HepG2 (cell line): ENCODE measurements around the gene TXNRD2. TPM values are rescaled to one million over a fixed set of nuclear protein-coding genes. Genes with fewer than 3 reads are reported as not detected.

ENCODE experiments used
- GLI4 ChIP-seq: sonication (generic); formaldehyde crosslinking; IDR thresholded peaks from 2 replicates; pipeline ENCODE4 v1.5.1; 2020; ENCODE audit warnings: missing genetic modification reagents, mild to moderate bottlenecking, moderate library complexity, borderline replicate concordance
- GTF3A ChIP-seq: sonication (generic); formaldehyde crosslinking; conservative IDR thresholded peaks from 2 replicates; pipeline ENCODE4 v1.4.0; 2020; ENCODE audit warnings: mild to moderate bottlenecking, missing genetic modification reagents
- HES4 ChIP-seq: sonication (generic); formaldehyde crosslinking; IDR thresholded peaks from 2 replicates; pipeline ENCODE4 v1.9.0; 2021; ENCODE audit warnings: mild to moderate bottlenecking, missing genetic modification reagents, borderline replicate concordance
- HOXA3 ChIP-seq: sonication (generic); formaldehyde crosslinking; IDR thresholded peaks from 2 replicates; pipeline ENCODE4 v1.5.0; 2020; ENCODE audit warnings: missing genetic modification reagents
- KMT2B ChIP-seq: IDR thresholded peaks from 2 replicates; pipeline ENCODE4 v1.6.1; 2016; ENCODE audit warnings: missing genetic modification reagents, missing compliant biosample characterization
- MTA1 ChIP-seq: sonication (generic); formaldehyde crosslinking; IDR thresholded peaks from 2 replicates; pipeline ENCODE4 v1.4.0; 2020; ENCODE audit warnings: missing genetic modification reagents, mild to moderate bottlenecking, borderline replicate concordance
- NCOA2 ChIP-seq: sonication (generic); formaldehyde crosslinking; IDR thresholded peaks from 2 replicates; pipeline ENCODE4 v1.8.0; 2022; ENCODE audit warnings: inconsistent platforms
- NFRKB ChIP-seq: fragments of 450-650 bp; IDR thresholded peaks from 2 replicates; pipeline ENCODE4 v1.6.1; 2017
- NR1H2 ChIP-seq: sonication (generic); formaldehyde crosslinking; IDR thresholded peaks from 2 replicates; pipeline ENCODE4 v1.8.1; 2022; ENCODE audit warnings: low read depth, missing genetic modification reagents, borderline replicate concordance
- RBM22 ChIP-seq: fragments of 200-400 bp; formaldehyde crosslinking; optimal IDR thresholded peaks from 2 replicates; pipeline ENCODE3; 2017; ENCODE audit warnings: mild to moderate bottlenecking, low read length, moderate library complexity
- RNF2 ChIP-seq: fragments of 450-650 bp; conservative IDR thresholded peaks from 2 replicates; pipeline ENCODE4 v1.6.1; 2016; ENCODE audit warnings: low read depth
- SALL1 ChIP-seq: sonication (generic); formaldehyde crosslinking; IDR thresholded peaks from 2 replicates; pipeline ENCODE4 v1.8.0; 2022; ENCODE audit warnings: mild to moderate bottlenecking, missing genetic modification reagents
- SRSF9 ChIP-seq: fragments of 200-400 bp; formaldehyde crosslinking; IDR thresholded peaks from 2 replicates; pipeline ENCODE4 v1.6.1; 2018; ENCODE audit warnings: borderline replicate concordance, mild to moderate bottlenecking, low read depth, low read length; ENCODE audit not compliant: insufficient read depth, poor library complexity, severe bottlenecking
- ZBTB7A ChIP-seq: sonication (generic); formaldehyde crosslinking; IDR thresholded peaks from 2 replicates; pipeline ENCODE4 v1.8.0; 2022; ENCODE audit warnings: mild to moderate bottlenecking, missing genetic modification reagents
- ZNF101 ChIP-seq: sonication (generic); formaldehyde crosslinking; IDR thresholded peaks from 2 replicates; pipeline ENCODE4 v1.4.0; 2020; ENCODE audit warnings: mild to moderate bottlenecking, low read depth, missing genetic modification reagents, borderline replicate concordance
- ZNF143 ChIP-seq: sonication (generic); formaldehyde crosslinking; IDR thresholded peaks from 2 replicates; pipeline ENCODE4 v1.4.0; 2020; ENCODE audit warnings: missing genetic modification reagents
- ZNF180 ChIP-seq: sonication (generic); formaldehyde crosslinking; IDR thresholded peaks from 2 replicates; pipeline ENCODE4 v1.4.0; 2020; ENCODE audit warnings: low read depth, missing genetic modification reagents, borderline replicate concordance
- ZNF337 ChIP-seq: sonication (generic); formaldehyde crosslinking; IDR thresholded peaks from 2 replicates; pipeline ENCODE4 v1.5.1; 2020; ENCODE audit warnings: missing genetic modification reagents, low read depth, mild to moderate bottlenecking, borderline replicate concordance
- ZNF343 ChIP-seq: sonication (generic); formaldehyde crosslinking; IDR thresholded peaks from 2 replicates; pipeline ENCODE4 v1.4.0; 2020; ENCODE audit warnings: mild to moderate bottlenecking, missing genetic modification reagents
- ZNF350 ChIP-seq: sonication (generic); formaldehyde crosslinking; IDR thresholded peaks from 2 replicates; pipeline ENCODE4 v1.4.0; 2020; ENCODE audit warnings: mild to moderate bottlenecking, low read depth, missing genetic modification reagents, borderline replicate concordance
- ZNF549 ChIP-seq: sonication (generic); formaldehyde crosslinking; IDR thresholded peaks from 2 replicates; pipeline ENCODE4 v1.5.0; 2020; ENCODE audit warnings: missing genetic modification reagents
- ZNF644 ChIP-seq: IDR thresholded peaks from 2 replicates; pipeline ENCODE4 v1.6.1; 2016; ENCODE audit warnings: low read depth
- ZNF703 ChIP-seq: sonication (generic); formaldehyde crosslinking; IDR thresholded peaks from 2 replicates; pipeline ENCODE4 v1.5.1; 2020; ENCODE audit warnings: missing genetic modification reagents, mild to moderate bottlenecking, moderate library complexity, borderline replicate concordance
- polyA plus RNA-seq, 8 experiments: library from polyadenylated mRNA; depleted of rRNA in 3 of 8; stranded (reverse) in 7 of 8; unstranded in 1 of 8; fragments of >200 nt; fragmentation: Illumina TruSeq in 4 of 8; extraction: Trizol in 4 of 8; gene quantifications; 2 replicates each; pipeline versions ENCODE4 v1.2.1 to v1.2.3, GENCODE V29; 2011 to 2016; ENCODE audit warnings: low read depth in 4 of 8, missing spikeins in 1 of 8, mixed read lengths in 1 of 8; ENCODE audit not compliant: insufficient read depth in 1 of 8
- total RNA-seq, 5 experiments: library from RNA; depleted of rRNA; stranded (reverse); fragments of >200 nt; fragmentation: Illumina TruSeq; extraction: Trizol; gene quantifications; 2 replicates each; pipeline ENCODE4 v1.2.3, GENCODE V29; 2016; ENCODE audit warnings: low read depth in 1 of 5
- TF ChIP-seq, protein P1 (sequence below): sonication (generic); formaldehyde crosslinking; IDR thresholded peaks from 2 replicates; pipeline ENCODE4 v1.4.0; 2020; ENCODE audit warnings: low read depth, mild to moderate bottlenecking, missing genetic modification reagents
- TF ChIP-seq, protein P2 (sequence below): sonication (generic); formaldehyde crosslinking; IDR thresholded peaks from 2 replicates; pipeline ENCODE4 v1.5.0; 2020; ENCODE audit warnings: missing genetic modification reagents
- TF ChIP-seq, protein P3 (sequence below): IDR thresholded peaks from 2 replicates; pipeline ENCODE4 v1.4.0; 2020; ENCODE audit warnings: mild to moderate bottlenecking, missing genetic modification reagents

TXNRD2 gene
- total and polyA plus RNA-seq, 2 of the 13 experiments (the other 11 are each of a cell fraction or from before 2014, with no cell fraction given): 17.5 to 18.6 TPM

DNA sequence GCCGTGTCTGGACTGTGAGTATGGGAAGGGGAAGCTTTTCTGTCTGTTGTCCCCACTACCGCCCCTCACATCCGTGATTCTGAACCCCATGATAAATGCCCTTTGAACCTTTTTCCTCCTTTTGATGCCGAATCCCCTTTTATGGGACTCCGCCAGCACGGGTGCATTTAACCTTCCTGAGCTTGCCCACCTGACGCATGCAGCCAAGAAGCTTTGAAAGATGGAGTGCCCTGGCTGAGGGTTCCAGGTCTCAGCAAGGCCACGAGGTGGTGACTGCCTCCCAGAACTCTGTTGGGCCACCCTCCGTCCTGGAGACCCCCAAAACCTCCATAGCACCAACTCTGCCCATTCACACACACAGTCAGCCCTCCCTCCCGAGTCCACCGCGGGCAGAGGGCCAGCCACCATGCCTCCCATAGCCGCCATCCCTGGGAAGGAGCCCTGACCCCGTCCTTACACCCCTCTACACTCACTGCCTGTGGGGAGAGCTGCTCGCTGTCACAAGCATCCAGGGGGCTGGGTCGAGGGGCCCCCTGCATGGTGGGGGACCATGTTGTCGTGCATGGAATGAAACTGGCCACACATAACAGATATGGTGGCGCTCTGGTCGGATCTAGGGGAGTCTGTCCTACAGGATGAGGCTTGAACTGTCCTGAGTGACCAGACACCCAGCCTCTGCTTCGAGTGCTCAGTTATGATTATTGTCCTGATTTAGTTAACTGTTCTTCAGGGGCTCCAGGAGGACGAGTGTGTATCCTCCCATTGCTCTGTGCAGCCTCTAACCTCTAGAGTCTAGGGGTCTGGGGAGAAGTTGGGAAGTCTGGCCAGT is 868 bp downstream of the TXNRD2 start (continued):
- TF ChIP-seq, protein P1, sequence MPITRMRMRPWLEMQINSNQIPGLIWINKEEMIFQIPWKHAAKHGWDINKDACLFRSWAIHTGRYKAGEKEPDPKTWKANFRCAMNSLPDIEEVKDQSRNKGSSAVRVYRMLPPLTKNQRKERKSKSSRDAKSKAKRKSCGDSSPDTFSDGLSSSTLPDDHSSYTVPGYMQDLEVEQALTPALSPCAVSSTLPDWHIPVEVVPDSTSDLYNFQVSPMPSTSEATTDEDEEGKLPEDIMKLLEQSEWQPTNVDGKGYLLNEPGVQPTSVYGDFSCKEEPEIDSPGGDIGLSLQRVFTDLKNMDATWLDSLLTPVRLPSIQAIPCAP (CRISPR knock-in tag): no peak
- TF ChIP-seq KMT2B: no peak
- TF ChIP-seq MTA1 (CRISPR knock-in tag): no peak
- no peak for TF ChIP-seq NCOA2 (CRISPR knock-in tag)
- TF ChIP-seq ZNF644 (CRISPR knock-in tag): no peak
- no peak for TF ChIP-seq NFRKB
- TF ChIP-seq HOXA3 (CRISPR knock-in tag): no peak
- TF ChIP-seq RNF2: no peak
- TF ChIP-seq NR1H2: 0 out of 2 replicates have a peak, but pooled peaks have one; percentile 61
- TF ChIP-seq, protein P2, sequence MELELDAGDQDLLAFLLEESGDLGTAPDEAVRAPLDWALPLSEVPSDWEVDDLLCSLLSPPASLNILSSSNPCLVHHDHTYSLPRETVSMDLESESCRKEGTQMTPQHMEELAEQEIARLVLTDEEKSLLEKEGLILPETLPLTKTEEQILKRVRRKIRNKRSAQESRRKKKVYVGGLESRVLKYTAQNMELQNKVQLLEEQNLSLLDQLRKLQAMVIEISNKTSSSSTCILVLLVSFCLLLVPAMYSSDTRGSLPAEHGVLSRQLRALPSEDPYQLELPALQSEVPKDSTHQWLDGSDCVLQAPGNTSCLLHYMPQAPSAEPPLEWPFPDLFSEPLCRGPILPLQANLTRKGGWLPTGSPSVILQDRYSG (CRISPR knock-in tag): no peak
- TF ChIP-seq ZNF343 (CRISPR knock-in tag): no peak
- no peak for TF ChIP-seq ZNF180 (CRISPR knock-in tag)
- no peak for TF ChIP-seq GTF3A (CRISPR knock-in tag)
- TF ChIP-seq ZBTB7A (CRISPR knock-in tag): no peak
- TF ChIP-seq ZNF350 (CRISPR knock-in tag): 0 out of 2 replicates have a peak, but pooled peaks have one; percentile 24
- peak; percentile 10; the same call in 1 of the 2 replicates for TF ChIP-seq SALL1 (CRISPR knock-in tag)
- TF ChIP-seq ZNF101: no peak
- no peak for TF ChIP-seq ZNF143 (CRISPR knock-in tag)
- TF ChIP-seq, protein P3, sequence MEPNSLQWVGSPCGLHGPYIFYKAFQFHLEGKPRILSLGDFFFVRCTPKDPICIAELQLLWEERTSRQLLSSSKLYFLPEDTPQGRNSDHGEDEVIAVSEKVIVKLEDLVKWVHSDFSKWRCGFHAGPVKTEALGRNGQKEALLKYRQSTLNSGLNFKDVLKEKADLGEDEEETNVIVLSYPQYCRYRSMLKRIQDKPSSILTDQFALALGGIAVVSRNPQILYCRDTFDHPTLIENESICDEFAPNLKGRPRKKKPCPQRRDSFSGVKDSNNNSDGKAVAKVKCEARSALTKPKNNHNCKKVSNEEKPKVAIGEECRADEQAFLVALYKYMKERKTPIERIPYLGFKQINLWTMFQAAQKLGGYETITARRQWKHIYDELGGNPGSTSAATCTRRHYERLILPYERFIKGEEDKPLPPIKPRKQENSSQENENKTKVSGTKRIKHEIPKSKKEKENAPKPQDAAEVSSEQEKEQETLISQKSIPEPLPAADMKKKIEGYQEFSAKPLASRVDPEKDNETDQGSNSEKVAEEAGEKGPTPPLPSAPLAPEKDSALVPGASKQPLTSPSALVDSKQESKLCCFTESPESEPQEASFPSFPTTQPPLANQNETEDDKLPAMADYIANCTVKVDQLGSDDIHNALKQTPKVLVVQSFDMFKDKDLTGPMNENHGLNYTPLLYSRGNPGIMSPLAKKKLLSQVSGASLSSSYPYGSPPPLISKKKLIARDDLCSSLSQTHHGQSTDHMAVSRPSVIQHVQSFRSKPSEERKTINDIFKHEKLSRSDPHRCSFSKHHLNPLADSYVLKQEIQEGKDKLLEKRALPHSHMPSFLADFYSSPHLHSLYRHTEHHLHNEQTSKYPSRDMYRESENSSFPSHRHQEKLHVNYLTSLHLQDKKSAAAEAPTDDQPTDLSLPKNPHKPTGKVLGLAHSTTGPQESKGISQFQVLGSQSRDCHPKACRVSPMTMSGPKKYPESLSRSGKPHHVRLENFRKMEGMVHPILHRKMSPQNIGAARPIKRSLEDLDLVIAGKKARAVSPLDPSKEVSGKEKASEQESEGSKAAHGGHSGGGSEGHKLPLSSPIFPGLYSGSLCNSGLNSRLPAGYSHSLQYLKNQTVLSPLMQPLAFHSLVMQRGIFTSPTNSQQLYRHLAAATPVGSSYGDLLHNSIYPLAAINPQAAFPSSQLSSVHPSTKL: no peak
- TF ChIP-seq ZNF703: no peak
- no peak for TF ChIP-seq GLI4
- no peak for TF ChIP-seq ZNF549 (CRISPR knock-in tag)
- no peak for TF ChIP-seq ZNF337 (CRISPR knock-in tag)
- TF ChIP-seq SRSF9: no peak
- no peak for TF ChIP-seq RBM22
- no peak for TF ChIP-seq HES4 (CRISPR knock-in tag)
